ENCODE data around the gene DEPP1.
A peak's percentile ranks its signal among the peaks of the same experiment; 100 is the strongest.

DEPP1 gene

GRCh38 chr10:44958196-44958897, 20.3 kb downstream of the DEPP1 start:
- Histone ChIP-seq H4K20me1 (ENCODE audit: insufficient read depth, low read length, poor library complexity, severe bottlenecking) (no peaks in the 10 kb centered on the region), H3K4me2 (ENCODE audit: low read depth, low read length, poor library complexity, severe bottlenecking) (peak overlapping the region; percentile 93), H3K27me3 (ENCODE audit: insufficient read depth, low read length, poor library complexity, severe bottlenecking) (no peaks in the 10 kb centered on the region), H3K36me3 (ENCODE audit: insufficient read depth, low read length) (no peaks in the 10 kb centered on the region), H3K9ac (ENCODE audit: low read depth, low read length, poor library complexity, severe bottlenecking) (peak overlapping the region; percentile 72), H3F3A (ENCODE audit: low read depth) (no peaks in the 10 kb centered on the region), H3K9me2 (replicated peaks; ENCODE audit: low read depth, low read length) (no peaks in the 10 kb centered on the region), H3K79me2 (ENCODE audit: insufficient read depth, low read length) (peaks cover 10% of the 10 kb centered on the region; the same call in 1 of the 2 replicates), H2AFZ (ENCODE audit: low read length) (no peak overlapping the region), H3K4me3 (ENCODE audit: low read length, poor library complexity, severe bottlenecking) (peak overlapping the region; percentile 88), H3K4me1 (ENCODE audit: insufficient read depth, low read length, poor library complexity, severe bottlenecking) (peaks cover 36% of the 10 kb centered on the region), H3K9me3 (ENCODE audit: insufficient read depth, low read depth, low read length) (no peaks in the 10 kb centered on the region)
- no peak for TF ChIP-seq EZH2phosphoT487 (IDR thresholded peaks at IDR 0.05; ENCODE audit: borderline replicate concordance)
- no peak for TF ChIP-seq CTCF (conservative IDR thresholded peaks at IDR 0.05; ENCODE audit: low read length)

- Histone ChIP-seq H3K4me2 (ENCODE audit: low read depth, low read length, poor library complexity, severe bottlenecking) (peak overlapping the region; percentile 93), H4K20me1 (ENCODE audit: insufficient read depth, low read length, poor library complexity, severe bottlenecking) (no peaks in the 10 kb centered on the region), H3K4me3 (ENCODE audit: low read length, poor library complexity, severe bottlenecking) (no peak overlapping the region), H2AFZ (ENCODE audit: low read length) (no peak overlapping the region), H3K9ac (ENCODE audit: low read depth, low read length, poor library complexity, severe bottlenecking) (no peak overlapping the region), H3K9me3 (ENCODE audit: insufficient read depth, low read depth, low read length) (no peaks in the 10 kb centered on the region), H3K9me2 (replicated peaks; ENCODE audit: low read depth, low read length) (no peaks in the 10 kb centered on the region), H3K4me1 (ENCODE audit: insufficient read depth, low read length, poor library complexity, severe bottlenecking) (peaks cover 33% of the 10 kb centered on the region), H3K79me2 (ENCODE audit: insufficient read depth, low read length) (peaks cover 10% of the 10 kb centered on the region; the same call in 1 of the 2 replicates), H3F3A (ENCODE audit: low read depth) (no peaks in the 10 kb centered on the region), H3K36me3 (ENCODE audit: insufficient read depth, low read length) (no peaks in the 10 kb centered on the region), H3K27me3 (ENCODE audit: insufficient read depth, low read length, poor library complexity, severe bottlenecking) (no peaks in the 10 kb centered on the region)
- TF ChIP-seq CTCF (conservative IDR thresholded peaks at IDR 0.05; ENCODE audit: low read length) (no peak), EZH2phosphoT487 (IDR thresholded peaks at IDR 0.05; ENCODE audit: borderline replicate concordance) (no peak)
Measured at GRCh38 chr10:44956717-44957706, 21.6 kb downstream of the DEPP1 start.

- H3K4me1 ChIP-seq (ENCODE audit: insufficient read depth, low read length, poor library complexity, severe bottlenecking): peaks cover 27% of the 10 kb centered on the region
- no peaks in the 10 kb centered on the region for H3K9me2 ChIP-seq (replicated peaks; ENCODE audit: low read depth, low read length)
- no peak overlapping the region for H3K9ac ChIP-seq (ENCODE audit: low read depth, low read length, poor library complexity, severe bottlenecking)
- no peaks in the 10 kb centered on the region for H3K27me3 ChIP-seq (ENCODE audit: insufficient read depth, low read length, poor library complexity, severe bottlenecking)
- H3F3A ChIP-seq (ENCODE audit: low read depth): no peaks in the 10 kb centered on the region
- H3K4me2 ChIP-seq (ENCODE audit: low read depth, low read length, poor library complexity, severe bottlenecking): no peak overlapping the region
- H3K36me3 ChIP-seq (ENCODE audit: insufficient read depth, low read length): no peaks in the 10 kb centered on the region
- no peak overlapping the region for H2AFZ ChIP-seq (ENCODE audit: low read length)
- no peak overlapping the region for H3K4me3 ChIP-seq (ENCODE audit: low read length, poor library complexity, severe bottlenecking)
- no peak for TF ChIP-seq EZH2phosphoT487 (IDR thresholded peaks at IDR 0.05; ENCODE audit: borderline replicate concordance)
- no peak for TF ChIP-seq CTCF (conservative IDR thresholded peaks at IDR 0.05; ENCODE audit: low read length)
- H3K9me3 ChIP-seq (ENCODE audit: insufficient read depth, low read depth, low read length): no peaks in the 10 kb centered on the region
- H3K79me2 ChIP-seq (ENCODE audit: insufficient read depth, low read length): peaks cover 10% of the 10 kb centered on the region; the same call in 1 of the 2 replicates
- no peaks in the 10 kb centered on the region for H4K20me1 ChIP-seq (ENCODE audit: insufficient read depth, low read length, poor library complexity, severe bottlenecking)
Measured at GRCh38 chr10:44956226-44956625, 22.4 kb downstream of the DEPP1 start.
